HEK293 (cell line): ENCODE measurements around the gene MRPS18A.
A peak's percentile ranks its signal among the peaks of the same experiment; 100 is the strongest.

Experiments
- KLF10 ChIP-seq: fragments of 450-650 bp; IDR thresholded peaks from 2 replicates; pipeline ENCODE4 v1.5.1; 2018; ENCODE audit warnings: missing biosample characterization, mild to moderate bottlenecking, missing genetic modification characterization
- MEIS1 ChIP-seq: sonication (generic); formaldehyde crosslinking; IDR thresholded peaks from 2 replicates; pipeline ENCODE4 v1.8.1; 2022; ENCODE audit warnings: missing genetic modification reagents, mild to moderate bottlenecking, borderline replicate concordance
- SCRT1 ChIP-seq: fragments of 450-650 bp; formaldehyde crosslinking; IDR thresholded peaks from 2 replicates; pipeline ENCODE4 v1.5.1; 2016; ENCODE audit warnings: missing biosample characterization, missing genetic modification characterization, borderline replicate concordance
- SP3 ChIP-seq: fragments of 450-650 bp; formaldehyde crosslinking; IDR thresholded peaks from 2 replicates; pipeline ENCODE4 v1.5.1; 2016; ENCODE audit warnings: missing biosample characterization, missing genetic modification characterization
- TRIM28 ChIP-seq: IDR thresholded peaks from 2 replicates; pipeline ENCODE4 v1.6.1; 2011; ENCODE audit warnings: low read length, control low read depth, borderline replicate concordance
- ZBTB48 ChIP-seq: fragments of 450-650 bp; formaldehyde crosslinking; IDR thresholded peaks from 2 replicates; pipeline ENCODE4 v1.5.1; 2016; ENCODE audit warnings: missing biosample characterization, missing genetic modification characterization
- ZFP3 ChIP-seq: fragments of 450-650 bp; formaldehyde crosslinking; IDR thresholded peaks from 2 replicates; pipeline ENCODE4 v1.5.1; 2016; ENCODE audit warnings: low read depth, missing biosample characterization, missing genetic modification characterization
- ZNF10 ChIP-seq: fragments of 450-650 bp; formaldehyde crosslinking; IDR thresholded peaks from 2 replicates; pipeline ENCODE4 v1.5.1; 2017; ENCODE audit warnings: missing biosample characterization, missing genetic modification characterization
- ZNF132 ChIP-seq: fragments of 450-650 bp; formaldehyde crosslinking; IDR thresholded peaks from 2 replicates; pipeline ENCODE4 v1.5.1; 2017; ENCODE audit warnings: missing biosample characterization, missing genetic modification characterization, borderline replicate concordance
- ZNF133 ChIP-seq: fragments of 450-650 bp; formaldehyde crosslinking; IDR thresholded peaks from 2 replicates; pipeline ENCODE4 v1.5.1; 2016; ENCODE audit warnings: missing biosample characterization, missing genetic modification characterization
- ZNF157 ChIP-seq: fragments of 450-650 bp; formaldehyde crosslinking; IDR thresholded peaks from 2 replicates; pipeline ENCODE4 v1.5.1; 2016; ENCODE audit warnings: missing biosample characterization, missing genetic modification characterization
- ZNF24 ChIP-seq: fragments of 450-650 bp; formaldehyde crosslinking; IDR thresholded peaks from 2 replicates; pipeline ENCODE4 v1.5.1; 2016; ENCODE audit warnings: missing biosample characterization, missing genetic modification characterization
- ZNF266 ChIP-seq: fragments of 450-650 bp; formaldehyde crosslinking; IDR thresholded peaks from 2 replicates; pipeline ENCODE4 v1.5.1; 2016; ENCODE audit warnings: missing biosample characterization, missing genetic modification characterization, low read depth
- ZNF350 ChIP-seq: fragments of 450-650 bp; formaldehyde crosslinking; IDR thresholded peaks from 2 replicates; pipeline ENCODE4 v1.5.0; 2017; ENCODE audit warnings: missing biosample characterization, mild to moderate bottlenecking, missing genetic modification characterization
- ZNF37A ChIP-seq: fragments of 450-650 bp; IDR thresholded peaks from 2 replicates; pipeline ENCODE4 v1.5.1; 2018; ENCODE audit warnings: missing biosample characterization, missing genetic modification characterization
- ZNF654 ChIP-seq: fragments of 450-650 bp; formaldehyde crosslinking; IDR thresholded peaks from 2 replicates; pipeline ENCODE4 v1.5.1; 2016; ENCODE audit warnings: low read depth, missing biosample characterization, missing genetic modification characterization
- TF ChIP-seq, protein P1 (sequence below): fragments of 450-650 bp; formaldehyde crosslinking; IDR thresholded peaks from 2 replicates; pipeline ENCODE4 v1.5.1; 2016; ENCODE audit warnings: missing biosample characterization, missing genetic modification characterization
- TF ChIP-seq, protein P2 (sequence below): fragments of 450-650 bp; formaldehyde crosslinking; IDR thresholded peaks from 2 replicates; pipeline ENCODE4 v1.5.1; 2016; ENCODE audit warnings: missing biosample characterization, missing genetic modification characterization
- TF ChIP-seq, protein P3 (sequence below): fragments of 450-650 bp; formaldehyde crosslinking; optimal IDR thresholded peaks from 2 replicates; pipeline ENCODE3; 2016; ENCODE audit warnings: missing biosample characterization, mild to moderate bottlenecking, missing genetic modification characterization
- TF ChIP-seq, protein P4 (sequence below): fragments of 450-650 bp; formaldehyde crosslinking; IDR thresholded peaks from 2 replicates; pipeline ENCODE4 v1.5.1; 2016; ENCODE audit warnings: missing biosample characterization, missing genetic modification characterization, borderline replicate concordance
- TF ChIP-seq, protein P5 (sequence below): fragments of 450-650 bp; formaldehyde crosslinking; IDR thresholded peaks from 2 replicates; pipeline ENCODE4 v1.5.1; 2016; ENCODE audit warnings: missing biosample characterization, missing genetic modification characterization
- TF ChIP-seq, protein P6 (sequence below): fragments of 450-650 bp; formaldehyde crosslinking; IDR thresholded peaks from 2 replicates; pipeline ENCODE4; 2016; ENCODE audit warnings: missing biosample characterization, missing genetic modification characterization
- TF ChIP-seq, protein P7 (sequence below): fragments of 450-650 bp; formaldehyde crosslinking; IDR thresholded peaks from 2 replicates; pipeline ENCODE4 v1.5.1; 2016; ENCODE audit warnings: missing biosample characterization, missing genetic modification characterization

Gene MRPS18A

DNA sequence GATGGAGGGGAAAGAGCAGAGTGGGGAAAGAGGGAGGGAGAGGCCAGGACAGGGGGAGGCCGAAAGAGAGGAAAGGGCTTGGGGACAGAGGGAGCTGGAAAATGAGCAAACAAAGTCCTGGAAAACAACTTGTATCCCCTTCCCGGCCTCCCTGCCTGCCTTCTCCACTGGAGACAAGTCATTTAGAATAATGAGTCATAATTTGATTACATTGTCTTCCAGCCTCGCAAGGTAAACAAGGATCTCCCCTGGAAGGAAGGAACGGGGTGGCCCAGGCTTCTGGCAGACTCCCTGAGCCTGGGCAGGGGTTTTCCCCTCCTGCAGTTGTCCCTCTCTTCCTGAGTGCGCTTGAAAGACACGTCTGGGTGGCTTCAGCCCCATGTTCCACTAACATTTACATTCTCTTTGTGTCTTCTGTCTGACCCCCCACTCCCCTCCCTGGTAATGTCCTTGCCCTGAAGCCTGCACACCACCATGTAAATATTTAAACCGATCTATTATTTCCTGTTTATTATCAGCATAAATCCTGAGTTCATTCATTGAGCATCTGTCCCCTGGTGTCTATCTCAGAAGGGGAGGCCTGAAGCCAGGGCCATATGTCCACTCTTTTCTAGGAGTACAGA lies 12.1 kb upstream of the MRPS18A start (continued):
- TF ChIP-seq, protein P1, sequence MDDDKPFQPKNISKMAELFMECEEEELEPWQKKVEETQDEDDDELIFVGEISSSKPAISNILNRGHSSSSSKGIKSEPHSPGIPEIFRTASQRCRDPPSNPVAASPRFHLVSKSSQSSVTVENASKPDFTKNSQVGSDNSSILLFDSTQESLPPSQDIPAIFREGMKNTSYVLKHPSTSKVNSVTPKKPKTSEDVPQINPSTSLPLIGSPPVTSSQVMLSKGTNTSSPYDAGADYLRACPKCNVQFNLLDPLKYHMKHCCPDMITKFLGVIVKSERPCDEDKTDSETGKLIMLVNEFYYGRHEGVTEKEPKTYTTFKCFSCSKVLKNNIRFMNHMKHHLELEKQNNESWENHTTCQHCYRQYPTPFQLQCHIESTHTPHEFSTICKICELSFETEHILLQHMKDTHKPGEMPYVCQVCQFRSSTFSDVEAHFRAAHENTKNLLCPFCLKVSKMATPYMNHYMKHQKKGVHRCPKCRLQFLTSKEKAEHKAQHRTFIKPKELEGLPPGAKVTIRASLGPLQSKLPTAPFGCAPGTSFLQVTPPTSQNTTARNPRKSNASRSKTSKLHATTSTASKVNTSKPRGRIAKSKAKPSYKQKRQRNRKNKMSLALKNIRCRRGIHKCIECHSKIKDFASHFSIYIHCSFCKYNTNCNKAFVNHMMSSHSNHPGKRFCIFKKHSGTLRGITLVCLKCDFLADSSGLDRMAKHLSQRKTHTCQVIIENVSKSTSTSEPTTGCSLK = no peak
- no peak for TF ChIP-seq TRIM28
- TF ChIP-seq, protein P2, sequence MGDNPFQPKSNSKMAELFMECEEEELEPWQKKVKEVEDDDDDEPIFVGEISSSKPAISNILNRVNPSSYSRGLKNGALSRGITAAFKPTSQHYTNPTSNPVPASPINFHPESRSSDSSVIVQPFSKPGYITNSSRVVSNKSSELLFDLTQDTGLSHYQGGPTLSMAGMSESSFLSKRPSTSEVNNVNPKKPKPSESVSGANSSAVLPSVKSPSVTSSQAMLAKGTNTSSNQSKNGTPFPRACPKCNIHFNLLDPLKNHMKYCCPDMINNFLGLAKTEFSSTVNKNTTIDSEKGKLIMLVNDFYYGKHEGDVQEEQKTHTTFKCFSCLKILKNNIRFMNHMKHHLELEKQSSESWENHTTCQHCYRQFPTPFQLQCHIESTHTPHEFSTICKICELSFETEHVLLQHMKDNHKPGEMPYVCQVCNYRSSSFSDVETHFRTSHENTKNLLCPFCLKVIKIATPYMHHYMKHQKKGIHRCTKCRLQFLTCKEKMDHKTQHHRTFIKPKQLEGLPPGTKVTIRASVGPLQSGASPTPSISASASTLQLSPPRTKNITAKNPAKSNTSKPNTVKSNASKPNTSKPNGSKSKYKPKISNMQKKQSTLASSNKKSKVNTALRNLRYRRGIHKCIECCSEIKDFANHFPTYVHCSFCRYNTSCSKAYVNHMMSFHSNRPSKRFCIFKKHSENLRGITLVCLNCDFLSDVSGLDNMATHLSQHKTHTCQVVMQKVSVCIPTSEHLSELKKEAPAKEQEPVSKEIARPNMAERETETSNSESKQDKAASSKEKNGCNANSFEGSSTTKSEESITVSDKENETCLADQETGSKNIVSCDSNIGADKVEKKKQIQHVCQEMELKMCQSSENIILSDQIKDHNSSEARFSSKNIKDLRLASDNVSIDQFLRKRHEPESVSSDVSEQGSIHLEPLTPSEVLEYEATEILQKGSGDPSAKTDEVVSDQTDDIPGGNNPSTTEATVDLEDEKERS (tag by site-specific recombination) = no peak
- TF ChIP-seq ZNF24 (tag by site-specific recombination) = peak; percentile 66; the same call in 1 of the 2 replicates
- TF ChIP-seq, protein P3, sequence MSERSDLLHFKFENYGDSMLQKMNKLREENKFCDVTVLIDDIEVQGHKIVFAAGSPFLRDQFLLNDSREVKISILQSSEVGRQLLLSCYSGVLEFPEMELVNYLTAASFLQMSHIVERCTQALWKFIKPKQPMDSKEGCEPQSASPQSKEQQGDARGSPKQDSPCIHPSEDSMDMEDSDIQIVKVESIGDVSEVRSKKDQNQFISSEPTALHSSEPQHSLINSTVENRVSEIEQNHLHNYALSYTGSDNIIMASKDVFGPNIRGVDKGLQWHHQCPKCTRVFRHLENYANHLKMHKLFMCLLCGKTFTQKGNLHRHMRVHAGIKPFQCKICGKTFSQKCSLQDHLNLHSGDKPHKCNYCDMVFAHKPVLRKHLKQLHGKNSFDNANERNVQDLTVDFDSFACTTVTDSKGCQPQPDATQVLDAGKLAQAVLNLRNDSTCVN (tag by site-specific recombination) = no peak
- TF ChIP-seq ZNF266 (tag by site-specific recombination) = no peak
- TF ChIP-seq MEIS1 (CRISPR knock-in tag) = no peak
- no peak for TF ChIP-seq SCRT1 (tag by site-specific recombination)
- TF ChIP-seq ZFP3 = no peak
- TF ChIP-seq, protein P4, sequence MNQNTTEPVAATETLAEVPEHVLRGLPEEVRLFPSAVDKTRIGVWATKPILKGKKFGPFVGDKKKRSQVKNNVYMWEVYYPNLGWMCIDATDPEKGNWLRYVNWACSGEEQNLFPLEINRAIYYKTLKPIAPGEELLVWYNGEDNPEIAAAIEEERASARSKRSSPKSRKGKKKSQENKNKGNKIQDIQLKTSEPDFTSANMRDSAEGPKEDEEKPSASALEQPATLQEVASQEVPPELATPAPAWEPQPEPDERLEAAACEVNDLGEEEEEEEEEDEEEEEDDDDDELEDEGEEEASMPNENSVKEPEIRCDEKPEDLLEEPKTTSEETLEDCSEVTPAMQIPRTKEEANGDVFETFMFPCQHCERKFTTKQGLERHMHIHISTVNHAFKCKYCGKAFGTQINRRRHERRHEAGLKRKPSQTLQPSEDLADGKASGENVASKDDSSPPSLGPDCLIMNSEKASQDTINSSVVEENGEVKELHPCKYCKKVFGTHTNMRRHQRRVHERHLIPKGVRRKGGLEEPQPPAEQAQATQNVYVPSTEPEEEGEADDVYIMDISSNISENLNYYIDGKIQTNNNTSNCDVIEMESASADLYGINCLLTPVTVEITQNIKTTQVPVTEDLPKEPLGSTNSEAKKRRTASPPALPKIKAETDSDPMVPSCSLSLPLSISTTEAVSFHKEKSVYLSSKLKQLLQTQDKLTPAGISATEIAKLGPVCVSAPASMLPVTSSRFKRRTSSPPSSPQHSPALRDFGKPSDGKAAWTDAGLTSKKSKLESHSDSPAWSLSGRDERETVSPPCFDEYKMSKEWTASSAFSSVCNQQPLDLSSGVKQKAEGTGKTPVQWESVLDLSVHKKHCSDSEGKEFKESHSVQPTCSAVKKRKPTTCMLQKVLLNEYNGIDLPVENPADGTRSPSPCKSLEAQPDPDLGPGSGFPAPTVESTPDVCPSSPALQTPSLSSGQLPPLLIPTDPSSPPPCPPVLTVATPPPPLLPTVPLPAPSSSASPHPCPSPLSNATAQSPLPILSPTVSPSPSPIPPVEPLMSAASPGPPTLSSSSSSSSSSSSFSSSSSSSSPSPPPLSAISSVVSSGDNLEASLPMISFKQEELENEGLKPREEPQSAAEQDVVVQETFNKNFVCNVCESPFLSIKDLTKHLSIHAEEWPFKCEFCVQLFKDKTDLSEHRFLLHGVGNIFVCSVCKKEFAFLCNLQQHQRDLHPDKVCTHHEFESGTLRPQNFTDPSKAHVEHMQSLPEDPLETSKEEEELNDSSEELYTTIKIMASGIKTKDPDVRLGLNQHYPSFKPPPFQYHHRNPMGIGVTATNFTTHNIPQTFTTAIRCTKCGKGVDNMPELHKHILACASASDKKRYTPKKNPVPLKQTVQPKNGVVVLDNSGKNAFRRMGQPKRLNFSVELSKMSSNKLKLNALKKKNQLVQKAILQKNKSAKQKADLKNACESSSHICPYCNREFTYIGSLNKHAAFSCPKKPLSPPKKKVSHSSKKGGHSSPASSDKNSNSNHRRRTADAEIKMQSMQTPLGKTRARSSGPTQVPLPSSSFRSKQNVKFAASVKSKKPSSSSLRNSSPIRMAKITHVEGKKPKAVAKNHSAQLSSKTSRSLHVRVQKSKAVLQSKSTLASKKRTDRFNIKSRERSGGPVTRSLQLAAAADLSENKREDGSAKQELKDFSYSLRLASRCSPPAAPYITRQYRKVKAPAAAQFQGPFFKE (tag by site-specific recombination) = no peak
- TF ChIP-seq ZNF10 (tag by site-specific recombination) = no peak
- TF ChIP-seq ZNF654 (tag by site-specific recombination) = no peak
- TF ChIP-seq ZNF350 (tag by site-specific recombination) = no peak
- TF ChIP-seq SP3 (tag by site-specific recombination) = no peak
- TF ChIP-seq KLF10 (tag by site-specific recombination) = no peak
- TF ChIP-seq, protein P5, sequence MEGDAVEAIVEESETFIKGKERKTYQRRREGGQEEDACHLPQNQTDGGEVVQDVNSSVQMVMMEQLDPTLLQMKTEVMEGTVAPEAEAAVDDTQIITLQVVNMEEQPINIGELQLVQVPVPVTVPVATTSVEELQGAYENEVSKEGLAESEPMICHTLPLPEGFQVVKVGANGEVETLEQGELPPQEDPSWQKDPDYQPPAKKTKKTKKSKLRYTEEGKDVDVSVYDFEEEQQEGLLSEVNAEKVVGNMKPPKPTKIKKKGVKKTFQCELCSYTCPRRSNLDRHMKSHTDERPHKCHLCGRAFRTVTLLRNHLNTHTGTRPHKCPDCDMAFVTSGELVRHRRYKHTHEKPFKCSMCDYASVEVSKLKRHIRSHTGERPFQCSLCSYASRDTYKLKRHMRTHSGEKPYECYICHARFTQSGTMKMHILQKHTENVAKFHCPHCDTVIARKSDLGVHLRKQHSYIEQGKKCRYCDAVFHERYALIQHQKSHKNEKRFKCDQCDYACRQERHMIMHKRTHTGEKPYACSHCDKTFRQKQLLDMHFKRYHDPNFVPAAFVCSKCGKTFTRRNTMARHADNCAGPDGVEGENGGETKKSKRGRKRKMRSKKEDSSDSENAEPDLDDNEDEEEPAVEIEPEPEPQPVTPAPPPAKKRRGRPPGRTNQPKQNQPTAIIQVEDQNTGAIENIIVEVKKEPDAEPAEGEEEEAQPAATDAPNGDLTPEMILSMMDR (tag by site-specific recombination) = no peak
- no peak for TF ChIP-seq ZNF157 (tag by site-specific recombination)
- TF ChIP-seq ZBTB48 (tag by site-specific recombination) = peak; percentile 70; the same call in 1 of the 2 replicates
- TF ChIP-seq, protein P6, sequence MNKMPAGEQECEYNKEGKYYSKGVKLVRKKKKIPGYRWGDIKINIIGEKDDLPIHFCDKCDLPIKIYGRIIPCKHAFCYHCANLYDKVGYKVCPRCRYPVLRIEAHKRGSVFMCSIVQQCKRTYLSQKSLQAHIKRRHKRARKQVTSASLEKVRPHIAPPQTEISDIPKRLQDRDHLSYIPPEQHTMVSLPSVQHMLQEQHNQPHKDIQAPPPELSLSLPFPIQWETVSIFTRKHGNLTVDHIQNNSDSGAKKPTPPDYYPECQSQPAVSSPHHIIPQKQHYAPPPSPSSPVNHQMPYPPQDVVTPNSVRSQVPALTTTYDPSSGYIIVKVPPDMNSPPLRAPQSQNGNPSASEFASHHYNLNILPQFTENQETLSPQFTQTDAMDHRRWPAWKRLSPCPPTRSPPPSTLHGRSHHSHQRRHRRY = no peak
- no peak for TF ChIP-seq ZNF133 (tag by site-specific recombination)
- TF ChIP-seq ZNF132 (tag by site-specific recombination) = no peak
- no peak for TF ChIP-seq ZNF37A (tag by site-specific recombination)
- TF ChIP-seq, protein P7, sequence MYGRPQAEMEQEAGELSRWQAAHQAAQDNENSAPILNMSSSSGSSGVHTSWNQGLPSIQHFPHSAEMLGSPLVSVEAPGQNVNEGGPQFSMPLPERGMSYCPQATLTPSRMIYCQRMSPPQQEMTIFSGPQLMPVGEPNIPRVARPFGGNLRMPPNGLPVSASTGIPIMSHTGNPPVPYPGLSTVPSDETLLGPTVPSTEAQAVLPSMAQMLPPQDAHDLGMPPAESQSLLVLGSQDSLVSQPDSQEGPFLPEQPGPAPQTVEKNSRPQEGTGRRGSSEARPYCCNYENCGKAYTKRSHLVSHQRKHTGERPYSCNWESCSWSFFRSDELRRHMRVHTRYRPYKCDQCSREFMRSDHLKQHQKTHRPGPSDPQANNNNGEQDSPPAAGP = peak; percentile 76
